B cell (primary cell): ENCODE data around the gene AGAP1. TPM values are rescaled to one million over a fixed set of nuclear protein-coding genes. Genes with fewer than 3 reads are reported as not detected.

Experiments used
- ATAC-seq: fragments of 200-7000 bp; cut with Tn5 transposase; one replicate; pipeline ENCODE4 v1.10.0; 2021; ENCODE audit warnings: low read depth, mild to moderate bottlenecking, moderate number of reproducible peaks, moderate library complexity
- CTCF ChIA-PET: fragments of 350-600 bp; sonication (Branson Sonifier 250); formaldehyde crosslinking; loops from one replicate; lab custom pipeline; 2021; ENCODE audit warnings: antibody characterized with exemption, inconsistent platforms; lab: Charles Lee
- POLR2A ChIA-PET: fragments of 350-600 bp; sonication (Branson Sonifier 250); formaldehyde crosslinking; loops from one replicate; lab custom pipeline; 2021; ENCODE audit warnings: antibody characterized with exemption; lab: Charles Lee
- DNase-seq: peaks from one replicate; pipeline ENCODE4 v3.0.0; 2013
- H2AFZ ChIP-seq: 2 replicates; pipeline ENCODE4 v1.6.1; 2012; ENCODE audit warnings: mild to moderate bottlenecking, low read depth, low read length; ENCODE audit not compliant: insufficient read depth, poor library complexity, severe bottlenecking
- H3K27ac ChIP-seq, 2 donors: 1 replicate in 1 of 2; 2 replicates in 1 of 2; pipeline ENCODE4 v1.5.1; 2012 to 2013; ENCODE audit warnings: low read length in 2 of 2, mild to moderate bottlenecking in 2 of 2, moderate library complexity in 1 of 2
- H3K27me3 ChIP-seq, 4 experiments: fragments of 200-600 bp in 1 of 4; sonication (generic) in 1 of 4; replicated peaks in 1 of 4; 1 replicate in 2 of 4; 2 replicates in 2 of 4; pipeline versions ENCODE4 v1.6.1 to v1.7.0; 2013 to 2016; ENCODE audit warnings: low read length in 3 of 4, mild to moderate bottlenecking in 2 of 4, mixed read lengths in 1 of 4, moderate library complexity in 1 of 4; ENCODE audit not compliant: insufficient read depth in 4 of 4, control insufficient read depth in 3 of 4; ENCODE audit errors: control extremely low read depth in 1 of 4
- H3K36me3 ChIP-seq, 2 experiments: replicated peaks in 1 of 2; 1 replicate in 1 of 2; 2 replicates in 1 of 2; pipeline versions ENCODE4 v1.6.1 to v1.7.1; 2013; ENCODE audit warnings: low read length in 1 of 2; ENCODE audit not compliant: insufficient read depth in 2 of 2, control insufficient read depth in 1 of 2; ENCODE audit errors: control extremely low read depth in 1 of 2, extremely low read depth in 1 of 2
- H3K4me1 ChIP-seq, 2 donors: fragments of 200-600 bp in 1 of 2; sonication (generic) in 1 of 2; 1 replicate in 1 of 2; 2 replicates in 1 of 2; pipeline versions ENCODE4 v1.5.1 to v1.6.1; 2013 to 2017; ENCODE audit warnings: low read length in 2 of 2; ENCODE audit not compliant: control insufficient read depth in 2 of 2, insufficient read depth in 2 of 2
- H3K4me2 ChIP-seq: replicated peaks from 2 replicates; pipeline ENCODE3; 2012; ENCODE audit warnings: mild to moderate bottlenecking, low read depth, low read length; ENCODE audit not compliant: poor library complexity, severe bottlenecking
- H3K4me3 ChIP-seq, 5 experiments: fragments of 200-600 bp in 1 of 5; sonication (generic) in 1 of 5; 1 replicate in 3 of 5; 2 replicates in 2 of 5; pipeline versions ENCODE4 v1.5.1 to v1.7.0; 2011 to 2016; ENCODE audit warnings: low read length in 4 of 5, mild to moderate bottlenecking in 4 of 5, low read depth in 2 of 5, control low read depth in 1 of 5, moderate library complexity in 1 of 5; ENCODE audit not compliant: insufficient read depth in 1 of 5; ENCODE audit errors: control extremely low read depth in 1 of 5, extremely low read depth in 1 of 5
- H3K79me2 ChIP-seq: fragments of 200-600 bp; sonication (generic); one replicate; pipeline ENCODE4 v1.6.0; 2016; ENCODE audit warnings: low read length; ENCODE audit not compliant: control insufficient read depth, insufficient read depth
- H3K9ac ChIP-seq: fragments of 200-600 bp; sonication (generic); 2 replicates; pipeline ENCODE4 v1.6.1; 2017; ENCODE audit warnings: mild to moderate bottlenecking, low read length, moderate library complexity
- H3K9me3 ChIP-seq, 3 donors: one replicate each; pipeline versions ENCODE4 v1.6.1 to v1.7.1; 2013; ENCODE audit warnings: low read length in 2 of 3; ENCODE audit not compliant: control insufficient read depth in 2 of 3, insufficient read depth in 1 of 3; ENCODE audit errors: control extremely low read depth in 1 of 3
- H4K20me1 ChIP-seq: 2 replicates; pipeline ENCODE4 v1.6.0; 2012; ENCODE audit warnings: mild to moderate bottlenecking, low read length; ENCODE audit not compliant: insufficient read depth, control insufficient read depth, poor library complexity, severe bottlenecking
- H3K27ac Mint-ChIP-seq: one replicate; pipeline ENCODE4 v1.8.0; 2021; ENCODE audit warnings: mixed read lengths
- H3K27me3 Mint-ChIP-seq: one replicate; pipeline ENCODE4 v1.8.0; 2021; ENCODE audit warnings: mixed read lengths
- H3K4me1 Mint-ChIP-seq: one replicate; pipeline ENCODE4 v1.8.0; 2021; ENCODE audit warnings: mixed read lengths
- H3K4me3 Mint-ChIP-seq: one replicate; pipeline ENCODE4 v1.8.0; 2021; ENCODE audit warnings: mixed read lengths
- H3K9me3 Mint-ChIP-seq: one replicate; pipeline ENCODE4 v1.8.0; 2022; ENCODE audit warnings: mixed read lengths; ENCODE audit not compliant: insufficient read depth
- CTCF ChIP-seq: fragments of 200-600 bp; IDR thresholded peaks from one replicate; pipeline ENCODE4 v1.8.0; 2022; ENCODE audit warnings: antibody characterized with exemption, mild to moderate bottlenecking
- EZH2 ChIP-seq: IDR thresholded peaks from 2 replicates; pipeline ENCODE4 v1.6.1; 2012; ENCODE audit warnings: borderline replicate concordance, low read depth, mild to moderate bottlenecking, moderate library complexity, low read length; ENCODE audit not compliant: insufficient read depth, poor library complexity, severe bottlenecking
- WGBS: methylation state at CpG from one replicate; pipeline ENCODE4 v1.1.5; 2013; ENCODE audit warnings: missing lambda C conversion rate; ENCODE audit not compliant: insufficient coverage; 5-methylcytosine and 5-hydroxymethylcytosine counted together
- intact Hi-C: fragments of 100-400 bp; cut with micrococcal nuclease; formaldehyde crosslinking; loops from one replicate; pipeline ENCODE4 v1.10.0; 2022
- polyA plus RNA-seq: library from polyadenylated mRNA; depleted of rRNA; stranded (reverse); fragments of >200 nt; gene quantifications from 2 replicates; pipeline ENCODE4 v1.2.3, GENCODE V29; 2012
- total RNA-seq, 2 donors: library from RNA; stranded (reverse); fragments of 120-200 nt in 1 of 2; gene quantifications; 1 replicate in 1 of 2; 2 replicates in 1 of 2; pipeline versions ENCODE4 v1.2.3 to v1.2.4, GENCODE V29; 2013 to 2022

Gene AGAP1
- total and polyA plus RNA-seq, 2 donors (not counting 1 experiment from before 2014, with no cell fraction given) = 0.01 TPM; not detected in 1

- DNase-seq (no peak), ATAC-seq (no peak)
- intact Hi-C loops = no loop called here
- Histone ChIP-seq H3K4me1 (no peaks in the 10 kb centered on the region), H3K79me2 (no peaks in the 10 kb centered on the region), H3K27ac (no peak overlapping the region), H3K9ac (no peak overlapping the region), H3K9me3 (peaks cover 0 to 5% (median 0%) of the 10 kb centered on the region in 3 donors), H3K4me2 (no peak overlapping the region), H3K27me3 (peaks cover 0 to 2% (median 0%) of the 10 kb centered on the region in 4 experiments), H4K20me1 (no peaks in the 10 kb centered on the region), H3K4me3 (no peak overlapping the region), H3K36me3 (no peaks in the 10 kb centered on the region), H2AFZ (no peak overlapping the region)
- H3K9me3 Mint-ChIP-seq = no peaks in the 10 kb centered on the region
- WGBS = 92% methylated on average over 15 of the region's 19 CpGs
- H3K4me3 Mint-ChIP-seq = no peak overlapping the region
- H3K27me3 Mint-ChIP-seq = peaks cover 13% of the 10 kb centered on the region
- H3K4me1 Mint-ChIP-seq = no peaks in the 10 kb centered on the region
- ChIA-PET POLR2A (no interaction called here), CTCF (no interaction called here)
- no peak for TF ChIP-seq EZH2
- TF ChIP-seq CTCF = no peak
- no peak overlapping the region for H3K27ac Mint-ChIP-seq
Observed at GRCh38 chr2:235549735-235550377, 56.0 kb downstream of the AGAP1 start.

- Mint-ChIP-seq H3K4me3 (no peak overlapping the region), H3K4me1 (no peaks in the 10 kb centered on the region), H3K27me3 (peaks cover 15% of the 10 kb centered on the region), H3K27ac (no peak overlapping the region), H3K9me3 (no peaks in the 10 kb centered on the region)
- H2AFZ ChIP-seq = no peak overlapping the region
- H3K79me2 ChIP-seq = no peaks in the 10 kb centered on the region
- no peak for TF ChIP-seq EZH2
- no peak for TF ChIP-seq CTCF
- intact Hi-C loops = no loop called here
- H3K4me1 ChIP-seq = no peaks in the 10 kb centered on the region
- no peaks in the 10 kb centered on the region for H3K36me3 ChIP-seq
- H3K9ac ChIP-seq = no peak overlapping the region
- no peak overlapping the region for H3K4me2 ChIP-seq
- H4K20me1 ChIP-seq = no peaks in the 10 kb centered on the region
- DNase-seq (no peak), ATAC-seq (no peak)
- no peak overlapping the region for H3K4me3 ChIP-seq
- peaks cover 0 to 2% (median 0%) of the 10 kb centered on the region in 4 experiments for H3K27me3 ChIP-seq
- no peak overlapping the region for H3K27ac ChIP-seq
- H3K9me3 ChIP-seq = peaks cover 0 to 5% (median 0%) of the 10 kb centered on the region in 3 donors
- ChIA-PET CTCF (no interaction called here), POLR2A (no interaction called here)
- 99% methylated on average over 10 of the region's 12 CpGs for WGBS
Observed at GRCh38 chr2:235550378-235550760, 56.5 kb downstream of the AGAP1 start.
